NOMO-1 (cell line): ENCODE measurements around the gene KMT2E.
"Not testable (repeated sequence)": the region's sequence is repeated elsewhere in the genome, so short reads cannot be mapped to it uniquely, and the experiment has no call there.

Source experiments
- DNase-seq, 2 experiments: peaks; one replicate each; lab custom pipeline; 2025; ENCODE audit not compliant: unreplicated experiment in 2 of 2; lab: John Stamatoyannopoulos, UW

Gene KMT2E, protein sequence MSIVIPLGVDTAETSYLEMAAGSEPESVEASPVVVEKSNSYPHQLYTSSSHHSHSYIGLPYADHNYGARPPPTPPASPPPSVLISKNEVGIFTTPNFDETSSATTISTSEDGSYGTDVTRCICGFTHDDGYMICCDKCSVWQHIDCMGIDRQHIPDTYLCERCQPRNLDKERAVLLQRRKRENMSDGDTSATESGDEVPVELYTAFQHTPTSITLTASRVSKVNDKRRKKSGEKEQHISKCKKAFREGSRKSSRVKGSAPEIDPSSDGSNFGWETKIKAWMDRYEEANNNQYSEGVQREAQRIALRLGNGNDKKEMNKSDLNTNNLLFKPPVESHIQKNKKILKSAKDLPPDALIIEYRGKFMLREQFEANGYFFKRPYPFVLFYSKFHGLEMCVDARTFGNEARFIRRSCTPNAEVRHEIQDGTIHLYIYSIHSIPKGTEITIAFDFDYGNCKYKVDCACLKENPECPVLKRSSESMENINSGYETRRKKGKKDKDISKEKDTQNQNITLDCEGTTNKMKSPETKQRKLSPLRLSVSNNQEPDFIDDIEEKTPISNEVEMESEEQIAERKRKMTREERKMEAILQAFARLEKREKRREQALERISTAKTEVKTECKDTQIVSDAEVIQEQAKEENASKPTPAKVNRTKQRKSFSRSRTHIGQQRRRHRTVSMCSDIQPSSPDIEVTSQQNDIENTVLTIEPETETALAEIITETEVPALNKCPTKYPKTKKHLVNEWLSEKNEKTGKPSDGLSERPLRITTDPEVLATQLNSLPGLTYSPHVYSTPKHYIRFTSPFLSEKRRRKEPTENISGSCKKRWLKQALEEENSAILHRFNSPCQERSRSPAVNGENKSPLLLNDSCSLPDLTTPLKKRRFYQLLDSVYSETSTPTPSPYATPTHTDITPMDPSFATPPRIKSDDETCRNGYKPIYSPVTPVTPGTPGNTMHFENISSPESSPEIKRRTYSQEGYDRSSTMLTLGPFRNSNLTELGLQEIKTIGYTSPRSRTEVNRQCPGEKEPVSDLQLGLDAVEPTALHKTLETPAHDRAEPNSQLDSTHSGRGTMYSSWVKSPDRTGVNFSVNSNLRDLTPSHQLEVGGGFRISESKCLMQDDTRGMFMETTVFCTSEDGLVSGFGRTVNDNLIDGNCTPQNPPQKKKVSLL (N-terminal part only)

DNA sequence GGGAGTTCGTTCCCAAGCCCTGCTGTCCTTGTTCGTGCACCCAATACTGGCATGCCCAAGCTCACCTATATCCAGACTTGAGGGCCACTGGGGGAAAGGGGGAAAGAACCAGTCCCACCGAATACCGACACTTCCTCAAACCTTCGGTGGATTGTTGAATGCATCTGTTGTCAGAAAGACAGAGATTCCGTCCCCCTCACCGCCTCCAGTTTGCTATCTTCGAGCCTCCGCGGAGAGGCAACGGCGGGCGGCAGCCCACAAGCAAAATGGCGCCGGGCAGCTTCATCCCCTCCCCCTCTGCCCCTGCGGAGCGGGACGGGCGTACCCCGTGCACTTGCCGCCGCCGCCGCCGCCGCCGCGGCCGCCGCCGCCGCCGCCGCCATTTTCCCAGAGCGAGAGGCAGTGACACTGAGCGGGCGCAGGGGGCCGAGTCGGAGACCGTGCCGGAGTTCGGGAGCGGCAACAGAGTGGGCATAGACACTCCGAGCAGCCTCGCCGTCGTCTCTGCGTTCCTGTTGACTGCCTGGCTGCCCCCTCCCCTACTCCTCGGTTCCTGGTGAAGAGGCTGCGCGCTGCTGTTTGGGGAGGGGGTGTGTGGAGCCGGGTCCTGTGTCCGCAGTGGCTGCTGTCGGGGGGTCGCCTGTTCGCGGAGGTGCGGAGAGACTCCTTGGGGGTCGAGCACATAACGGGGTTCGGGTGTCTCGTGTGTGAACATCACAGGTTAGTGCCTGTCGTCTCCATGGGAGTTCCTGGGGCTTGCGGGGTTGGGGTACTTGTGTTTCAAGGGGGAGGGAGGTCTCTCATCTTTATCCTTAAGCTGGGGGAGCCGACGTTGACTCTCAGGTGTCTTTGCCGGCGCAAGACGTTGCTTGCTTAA lies at the start of gene KMT2E:
KMT2E (plus strand) TSS at position 390 of the 877 bp plus-strand sequence. CDS start 26,748 bp downstream, outside the sequence.
- DNase-seq, result peak; percentile 49 to 81

DNA sequence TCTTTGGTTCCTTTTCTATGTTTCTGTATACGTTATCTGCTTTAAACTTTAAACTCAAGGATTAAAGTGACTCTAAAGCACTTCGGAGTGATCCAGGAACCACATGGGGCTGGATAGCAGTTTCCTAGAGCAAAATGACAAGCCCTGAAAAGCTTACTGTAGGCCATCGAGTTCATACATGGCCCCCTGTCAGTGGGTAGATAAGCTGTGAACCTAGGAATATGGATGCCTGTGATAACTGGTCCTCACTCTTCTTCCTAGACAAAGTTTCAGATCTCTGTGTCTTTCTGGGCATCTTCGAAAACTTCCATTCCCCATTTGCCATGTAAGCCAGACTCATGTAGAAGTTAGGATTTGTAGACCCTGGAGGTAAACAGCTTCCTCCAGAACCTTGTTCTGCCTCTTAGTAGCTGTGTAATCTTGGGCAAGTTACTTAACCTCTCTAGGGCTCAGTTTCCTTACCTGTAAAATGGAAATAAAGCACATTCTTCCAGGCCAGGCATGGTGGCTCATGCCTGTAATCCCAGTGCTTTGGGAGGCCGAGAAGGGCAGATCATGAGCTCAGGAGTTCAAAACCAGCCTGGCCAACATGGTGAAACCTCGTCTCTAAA lies 49.3 kb upstream of the KMT2E start:
- no peak for DNase-seq

DNA sequence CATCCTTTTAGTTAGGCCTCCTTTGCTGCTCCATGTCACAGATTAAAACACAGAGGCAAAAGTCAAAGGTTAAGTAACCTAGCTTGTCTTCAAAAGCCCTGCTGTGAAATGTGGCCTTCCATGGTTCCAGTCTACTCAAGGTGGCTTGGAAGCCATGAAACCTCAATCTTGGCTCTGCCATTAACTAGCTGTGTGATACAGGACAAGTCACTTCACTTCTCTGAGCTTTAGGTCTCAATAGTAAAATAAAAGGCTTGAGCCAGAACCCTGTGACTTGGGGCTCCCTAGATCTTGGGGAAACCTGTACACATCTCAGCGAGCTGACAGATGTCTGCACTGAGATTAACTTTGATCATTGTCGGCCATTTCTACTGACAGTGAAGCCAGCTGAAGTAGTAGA lies 48.0 kb upstream of the KMT2E start:
- no peak for DNase-seq

DNA sequence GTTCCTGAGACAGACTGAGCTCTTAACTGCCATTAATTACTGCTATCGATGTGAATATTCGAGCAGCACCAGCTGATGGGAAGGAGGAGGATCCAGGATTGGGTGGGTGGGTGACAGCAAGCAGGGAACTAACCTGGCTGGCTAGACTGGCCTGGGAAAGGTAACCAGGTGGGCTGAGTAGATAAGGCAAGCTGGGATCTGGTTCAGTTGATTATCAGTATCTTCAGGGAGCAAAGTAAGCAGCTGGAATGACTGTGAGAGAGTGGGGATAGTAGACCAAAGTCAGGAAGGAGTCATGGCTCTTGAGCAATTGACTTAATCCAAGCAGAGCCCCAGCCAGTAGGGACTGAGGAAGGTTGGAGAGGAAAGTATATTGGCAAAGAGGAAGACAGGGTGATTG lies 46.9 kb upstream of the KMT2E start:
- DNase-seq, result no peak

DNA sequence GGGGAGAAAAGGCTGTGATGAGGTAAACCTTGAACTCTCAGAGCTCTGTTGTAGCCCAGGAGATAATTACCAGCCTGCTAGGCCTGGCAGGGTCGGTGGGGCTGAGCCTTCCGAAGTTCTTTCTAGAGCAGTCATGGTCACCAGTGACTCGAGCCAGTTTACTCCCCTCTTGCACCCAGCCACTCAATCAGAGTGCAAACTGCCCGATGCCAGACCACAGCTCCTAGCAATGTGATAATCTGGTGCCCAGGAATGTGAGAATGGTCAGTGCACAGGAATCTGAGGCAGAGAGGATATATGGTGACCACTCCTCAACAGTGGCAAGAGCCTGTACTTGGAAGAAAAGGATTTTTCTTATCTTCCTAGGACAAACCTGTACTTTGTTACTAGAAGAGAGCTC lies 46.4 kb upstream of the KMT2E start:
- DNase-seq, result no peak

DNA sequence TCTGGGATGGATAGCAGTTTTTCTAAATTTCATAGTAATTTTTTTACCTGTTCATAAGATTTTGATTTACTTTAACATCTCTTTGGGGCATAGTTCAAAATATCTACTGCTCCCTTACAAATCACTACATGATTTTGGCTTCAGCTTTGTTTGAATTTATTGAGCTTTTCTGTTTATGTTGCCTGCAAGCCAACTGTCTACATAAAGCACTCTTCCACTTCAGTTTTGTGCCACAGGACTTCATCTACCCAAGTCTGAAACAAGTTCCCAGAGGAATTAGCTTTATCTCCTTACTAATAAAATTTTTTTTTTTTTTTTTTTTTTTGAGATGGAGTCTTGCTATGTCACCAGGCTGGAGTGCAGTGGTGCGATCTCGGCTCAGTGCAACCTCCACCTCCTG lies 45.4 kb upstream of the KMT2E start:
- no peak for DNase-seq

DNA sequence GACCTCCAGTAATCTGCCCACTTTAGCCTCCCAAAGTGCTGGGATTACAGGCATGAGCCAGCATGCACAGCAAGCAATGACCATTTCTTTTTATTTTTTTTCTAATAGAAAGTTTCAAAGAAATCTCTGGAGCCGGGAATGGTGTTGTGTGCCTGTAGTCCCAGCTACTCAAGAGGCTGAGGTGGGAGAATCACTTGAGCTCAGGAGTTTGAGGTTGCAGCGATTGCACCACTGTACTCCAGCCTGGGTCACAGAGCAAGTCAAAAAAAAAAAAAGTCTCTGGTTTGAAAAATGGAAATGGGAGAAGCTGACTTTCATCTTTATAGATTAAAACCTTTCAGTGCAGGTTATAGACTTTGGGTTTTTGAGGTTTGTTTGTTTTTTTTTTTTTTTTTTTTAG lies 44.8 kb upstream of the KMT2E start:
- no peak for DNase-seq

DNA sequence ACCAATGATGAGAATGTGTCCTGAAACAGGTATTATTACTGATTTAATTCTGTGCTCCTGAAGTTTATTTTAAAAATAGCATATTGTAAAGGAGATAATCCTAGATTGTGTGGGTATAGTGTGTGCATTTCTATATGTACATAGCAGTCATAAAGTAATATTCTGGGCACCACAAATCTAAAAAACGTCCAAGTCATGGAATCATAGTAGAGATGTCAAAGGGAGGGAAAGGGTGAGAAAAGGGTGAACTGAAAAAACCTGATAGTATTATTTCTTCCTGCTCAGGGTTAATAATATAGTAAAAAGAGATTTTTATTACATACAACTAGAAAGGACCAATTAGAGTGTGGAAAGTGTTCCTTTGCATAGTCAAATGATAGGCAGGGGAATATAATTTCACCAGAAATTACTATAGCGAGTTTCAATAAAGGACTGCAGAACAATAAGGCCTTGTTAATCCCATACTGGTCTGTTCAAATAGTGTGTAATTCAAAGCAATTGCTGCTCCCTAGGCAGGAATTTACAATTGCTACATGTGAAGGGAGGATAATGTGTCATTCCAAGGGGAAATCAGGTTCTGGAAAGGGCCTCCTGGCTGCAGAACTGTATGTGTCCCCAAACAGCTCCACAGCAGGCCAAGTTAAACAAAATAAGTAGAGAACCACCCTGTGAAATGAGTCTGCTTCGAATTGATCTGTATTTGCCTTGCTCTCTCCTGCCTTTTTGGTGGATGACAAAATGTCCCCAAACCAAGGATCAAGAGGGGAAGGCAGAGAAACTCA lies 42.5 kb upstream of the KMT2E start:
- DNase-seq, result no peak

DNA sequence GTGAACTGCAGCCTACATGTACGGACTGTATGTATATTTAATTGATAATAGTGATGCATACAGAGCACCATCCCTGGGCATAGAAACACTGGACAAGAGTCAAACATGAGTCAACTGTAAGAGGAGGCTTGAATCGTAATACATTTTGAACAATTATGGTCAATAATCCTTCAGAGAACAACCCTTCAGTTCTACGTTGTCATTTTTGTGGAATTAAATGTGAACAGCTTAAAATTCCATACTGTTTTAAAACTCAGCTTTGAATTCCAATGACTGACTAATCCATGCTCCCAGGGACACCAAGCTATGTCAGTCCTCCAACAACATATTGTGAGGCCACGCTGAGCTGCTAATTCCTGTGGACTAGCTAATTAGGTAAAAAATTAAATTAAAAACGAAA lies 41.5 kb upstream of the KMT2E start:
- DNase-seq, result no peak

DNA sequence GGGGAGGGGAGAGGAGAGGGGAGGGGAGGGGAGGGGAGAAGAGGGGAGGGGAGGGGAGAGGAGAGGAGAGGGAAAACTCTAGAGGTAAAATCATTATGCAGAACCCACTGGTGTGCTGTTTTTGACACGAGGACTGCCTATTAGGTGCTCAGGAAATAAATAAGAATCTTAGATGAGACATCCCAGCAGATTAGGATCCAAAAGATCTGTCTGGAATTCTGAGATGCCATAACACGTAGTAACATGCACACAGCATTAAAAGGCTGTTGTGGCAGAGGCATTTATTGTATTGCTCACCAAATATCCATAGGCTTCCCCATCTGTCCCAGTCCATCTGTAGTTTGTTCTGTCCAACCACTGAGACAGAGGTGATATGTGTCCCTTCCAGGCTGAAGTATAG lies 40.8 kb upstream of the KMT2E start:
- DNase-seq, result no peak

DNA sequence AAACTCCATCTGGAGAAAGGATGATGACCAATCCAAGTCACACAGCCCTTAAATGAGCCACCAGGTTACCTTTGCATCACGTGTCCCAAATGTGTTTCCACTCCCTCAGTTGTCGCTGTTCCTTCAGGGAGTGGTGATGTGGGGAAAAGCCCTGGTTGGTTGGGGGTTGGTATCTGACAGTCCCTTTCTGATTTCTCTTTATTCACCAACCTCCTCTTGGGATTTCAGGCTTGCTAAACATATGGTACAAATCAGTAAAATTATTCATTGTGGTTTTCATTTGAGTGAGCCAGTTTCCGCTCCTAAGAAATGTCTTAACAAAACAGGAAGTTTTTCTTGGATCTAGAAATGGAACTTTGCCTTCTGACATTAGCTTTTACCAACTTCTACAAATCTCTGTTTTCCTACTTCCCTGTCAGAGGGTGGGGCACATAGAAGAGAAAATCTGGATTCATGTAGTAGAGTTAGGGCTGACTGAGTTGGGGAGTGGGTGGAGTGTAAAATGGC lies 40.0 kb upstream of the KMT2E start:
- DNase-seq, result no peak

DNA sequence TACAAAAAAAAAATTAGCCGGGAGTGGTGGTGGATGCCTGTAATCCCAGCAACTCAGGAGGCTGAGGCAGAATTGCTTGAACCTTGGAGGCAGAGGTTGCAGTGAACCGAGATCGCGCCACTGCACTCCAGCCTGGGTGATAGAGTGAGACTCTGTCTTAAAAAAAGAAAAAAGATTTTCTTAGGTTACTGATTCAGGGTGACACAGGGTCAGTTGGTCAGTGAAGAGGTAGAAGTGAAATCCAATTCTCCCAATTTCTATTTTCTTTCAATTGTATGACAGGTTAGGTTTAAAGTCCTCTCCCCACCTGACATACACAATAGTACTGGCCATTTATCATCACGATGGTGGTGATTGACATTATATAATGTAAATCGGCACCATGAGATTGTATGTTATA lies 38.5 kb upstream of the KMT2E start:
- not testable (repeated sequence) for DNase-seq

DNA sequence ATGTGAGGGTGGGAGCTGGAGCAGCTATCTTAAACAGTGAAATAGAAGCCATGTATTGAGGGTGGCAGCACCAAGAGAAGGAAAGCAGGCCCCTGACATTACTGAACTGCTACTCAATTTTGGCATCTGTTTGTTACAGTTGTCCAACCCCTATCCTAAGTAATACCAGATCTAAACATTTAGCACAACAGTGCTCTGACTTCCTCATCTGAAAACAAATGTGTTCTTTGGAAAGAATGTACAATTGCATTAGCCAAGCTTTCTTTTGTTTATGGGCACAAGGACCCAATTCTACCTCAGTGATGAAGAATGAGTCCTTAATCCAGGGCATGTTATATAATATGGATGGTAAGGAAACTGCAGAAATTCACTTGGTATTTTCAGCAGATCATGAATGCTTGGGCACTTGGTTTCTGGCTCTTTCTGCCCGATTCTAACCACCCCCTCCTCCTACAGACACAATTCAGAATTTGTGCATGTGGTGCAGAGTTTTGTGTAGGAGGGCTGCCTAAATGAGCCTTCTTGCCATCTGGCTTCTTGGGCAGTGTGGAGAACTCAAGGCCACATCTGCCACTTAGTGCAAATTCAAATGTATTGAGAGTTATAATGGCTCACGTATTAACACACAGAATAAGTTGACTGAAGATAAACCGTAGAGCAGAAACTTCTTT lies 36.9 kb upstream of the KMT2E start:
- no peak for DNase-seq

DNA sequence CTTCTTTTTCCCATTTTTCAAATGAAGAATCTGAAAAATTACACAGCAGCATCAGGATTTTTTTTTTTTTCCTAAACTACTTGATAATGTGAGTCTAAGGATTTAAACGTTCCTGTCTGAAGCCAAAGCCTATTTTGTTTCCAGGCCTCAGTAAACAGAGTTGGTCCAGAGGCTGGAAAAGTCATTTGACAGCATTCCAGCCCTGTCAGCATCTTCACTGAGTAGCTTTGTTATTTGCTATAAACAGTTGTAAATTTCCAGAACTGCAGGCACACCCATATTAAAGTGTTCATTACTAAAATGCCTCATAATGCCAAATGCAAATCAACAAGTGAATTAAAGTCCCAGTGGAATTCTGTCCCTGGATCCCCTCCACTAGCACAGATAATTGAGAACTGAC lies 35.5 kb upstream of the KMT2E start:
- DNase-seq, result no peak

DNA sequence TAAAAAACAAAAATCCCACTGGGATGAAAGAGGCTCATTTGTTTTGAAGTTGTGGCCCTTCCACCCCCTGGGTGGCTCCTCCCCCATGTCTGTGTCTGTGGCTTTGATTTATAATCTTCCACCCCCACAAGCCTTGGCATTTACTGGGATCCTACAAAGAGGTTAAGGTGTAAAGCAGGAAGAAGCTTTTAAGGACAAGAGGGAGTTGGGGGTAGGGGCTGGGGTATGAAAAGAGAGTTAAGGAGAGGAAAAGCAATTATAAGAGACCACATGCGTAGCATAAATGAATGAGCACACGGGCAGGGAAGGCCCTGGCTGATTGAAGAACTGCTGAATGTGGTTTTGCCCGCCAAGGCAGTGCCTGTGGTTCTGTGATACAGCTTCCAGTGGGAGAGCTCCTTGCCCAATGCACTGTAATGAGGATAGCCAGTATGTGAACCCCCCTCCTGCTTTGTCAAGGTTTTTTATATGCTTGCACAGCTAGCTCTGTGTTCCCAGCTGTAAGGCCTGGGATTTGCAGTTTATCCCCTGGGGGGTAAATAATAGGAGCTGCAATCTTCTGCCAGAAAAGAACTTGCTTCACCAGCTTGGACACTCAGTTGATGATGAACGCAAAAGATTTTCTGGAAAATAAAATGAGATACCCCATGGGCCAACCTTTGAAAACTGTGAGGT lies 34.7 kb upstream of the KMT2E start:
- no peak for DNase-seq

DNA sequence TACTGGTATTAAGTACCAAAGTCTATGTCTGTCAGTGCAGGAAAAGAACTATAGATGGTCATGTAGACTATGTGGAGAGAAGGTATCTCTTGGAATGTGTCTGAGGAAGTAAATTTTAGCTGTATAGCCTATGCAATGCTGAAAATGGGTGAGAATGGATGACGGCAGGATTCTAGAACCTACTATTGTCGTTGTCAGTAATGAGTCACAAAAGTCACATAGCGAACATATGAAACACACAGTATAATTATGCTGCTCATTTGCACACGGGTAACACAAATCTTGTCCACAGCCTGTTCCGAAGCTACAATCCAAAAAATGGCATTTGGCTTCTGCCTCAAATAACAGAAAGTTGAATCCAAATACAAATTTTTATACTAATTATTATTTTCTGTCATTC lies 33.6 kb upstream of the KMT2E start:
- no peak for DNase-seq

DNA sequence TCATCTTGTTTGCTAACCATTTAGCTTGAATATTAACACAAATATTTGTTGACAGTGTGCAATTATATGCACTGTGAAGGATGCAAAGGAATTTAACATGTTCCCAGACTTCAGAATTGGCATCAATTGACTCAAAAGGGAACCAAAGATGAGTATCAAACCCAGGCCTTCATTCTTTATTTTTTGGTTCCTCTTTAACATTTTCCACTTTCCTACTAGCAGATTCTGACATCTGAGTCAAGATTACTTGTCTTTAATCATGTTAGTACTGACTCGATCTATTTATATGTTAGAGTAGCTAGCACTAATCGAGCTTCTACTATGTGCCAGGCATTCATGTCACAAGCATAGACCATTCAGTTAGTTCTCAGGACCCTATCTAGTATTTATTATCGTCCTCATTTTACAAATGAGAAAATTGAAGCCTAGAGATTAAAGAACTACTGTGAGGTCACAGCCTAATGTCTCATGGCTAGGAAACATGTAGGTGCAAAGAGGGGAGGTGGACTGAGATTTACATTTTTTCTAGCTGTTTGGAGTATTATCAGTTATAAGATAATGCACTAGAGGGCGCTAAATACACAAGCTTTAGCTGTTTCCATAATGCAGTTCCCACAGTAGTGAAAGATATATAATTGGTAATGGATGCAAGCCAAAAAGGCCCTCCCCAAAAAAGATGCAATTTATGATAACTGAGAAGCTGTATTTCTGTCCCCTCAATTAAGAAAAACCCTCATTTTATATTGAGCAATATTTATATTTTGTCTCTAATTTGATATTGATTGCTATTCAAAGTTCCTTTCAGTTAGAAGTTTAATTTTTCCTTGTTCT lies 32.9 kb upstream of the KMT2E start:
- DNase-seq, result peak; percentile 1 to 40
